Pons (tissue), 1 donor: ENCODE measurements around the gene STK33.
A peak's percentile ranks its signal among the peaks of the same experiment; 100 is the strongest.
"Not testable (repeated sequence)": the region's sequence is repeated elsewhere in the genome, so short reads cannot be mapped to it uniquely, and the experiment has no call there.

Source experiments
- DNase-seq: peaks from one replicate; pipeline ENCODE4 v3.0.0-alpha.2; 2016; ENCODE audit warnings: low spot score

The STK33 gene

GRCh38 chr11:8543278-8543677, 50.8 kb downstream of the STK33 start:
- no peak for DNase-seq

- DNase-seq, result no peak
Observed at GRCh38 chr11:8541448-8541847, 52.6 kb downstream of the STK33 start.

- no peak for DNase-seq
Observed at GRCh38 chr11:8533332-8533731, 60.7 kb downstream of the STK33 start.

GRCh38 chr11:8532475-8532874, 61.6 kb downstream of the STK33 start:
- DNase-seq, result no peak

DNA sequence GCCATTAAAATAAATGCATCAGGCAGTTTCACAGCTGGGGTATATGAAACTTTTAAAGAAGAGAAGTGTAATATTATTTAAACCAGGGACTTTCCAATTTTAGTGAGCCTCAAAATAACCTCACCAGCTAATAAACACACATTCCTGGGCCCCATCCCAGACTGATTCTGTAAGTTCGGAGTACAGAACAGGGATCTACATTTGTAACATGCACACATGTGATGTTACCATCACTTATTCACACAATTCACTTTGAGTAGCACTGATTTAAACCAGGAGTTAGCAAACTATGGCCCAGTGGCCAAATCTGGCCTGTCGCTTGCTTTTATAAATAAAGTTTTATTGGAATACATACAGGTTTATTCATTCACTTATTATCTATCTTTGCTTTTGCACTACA, 62.0 kb downstream of the STK33 start:
- DNase-seq, result no peak

DNA sequence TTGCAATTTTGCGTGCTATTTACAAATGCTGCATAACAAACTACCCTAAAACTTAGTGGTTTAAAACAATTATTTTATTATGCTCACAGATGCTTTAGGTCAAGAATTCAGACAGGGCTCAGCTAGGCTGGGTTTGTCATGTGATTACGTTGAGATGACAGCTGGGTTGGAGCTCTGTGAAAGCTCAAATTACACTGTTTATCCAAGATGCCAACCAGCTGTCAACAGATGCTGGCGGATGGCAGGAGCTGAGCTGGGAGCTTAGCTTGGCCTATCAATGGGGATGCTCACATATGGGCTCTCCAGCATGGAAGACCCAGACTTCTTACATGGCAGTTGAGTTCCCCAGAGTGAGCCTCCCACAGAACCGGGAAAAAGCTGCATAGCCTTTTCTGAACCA, 62.7 kb downstream of the STK33 start:
- no peak for DNase-seq

GRCh38 chr11:8527939-8528338, 66.1 kb downstream of the STK33 start:
- DNase-seq, result no peak

DNA sequence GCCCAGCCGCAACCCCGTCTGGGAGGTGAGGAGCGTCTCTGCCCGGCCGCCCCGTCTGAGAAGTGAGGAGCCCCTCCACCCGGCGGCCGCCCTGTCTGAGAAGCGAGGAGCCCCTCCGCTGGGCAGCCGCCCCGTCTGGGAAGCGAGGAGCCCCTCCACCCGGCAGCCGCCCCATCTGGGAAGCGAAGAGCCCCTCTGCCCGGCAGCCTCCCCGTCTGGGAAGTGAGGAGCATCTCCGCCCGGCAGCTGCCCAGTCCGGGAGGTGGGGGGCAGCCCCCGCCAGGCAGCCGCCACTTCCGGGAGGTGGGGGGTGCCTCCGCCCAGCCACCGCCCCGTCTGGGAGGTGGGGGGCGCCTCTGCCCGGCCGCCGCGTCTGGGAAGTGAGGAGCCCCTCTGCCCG, 70.6 kb downstream of the STK33 start:
- DNase-seq, result no peak

GRCh38 chr11:8512547-8512946, 81.5 kb downstream of the STK33 start:
- DNase-seq, result no peak

DNA sequence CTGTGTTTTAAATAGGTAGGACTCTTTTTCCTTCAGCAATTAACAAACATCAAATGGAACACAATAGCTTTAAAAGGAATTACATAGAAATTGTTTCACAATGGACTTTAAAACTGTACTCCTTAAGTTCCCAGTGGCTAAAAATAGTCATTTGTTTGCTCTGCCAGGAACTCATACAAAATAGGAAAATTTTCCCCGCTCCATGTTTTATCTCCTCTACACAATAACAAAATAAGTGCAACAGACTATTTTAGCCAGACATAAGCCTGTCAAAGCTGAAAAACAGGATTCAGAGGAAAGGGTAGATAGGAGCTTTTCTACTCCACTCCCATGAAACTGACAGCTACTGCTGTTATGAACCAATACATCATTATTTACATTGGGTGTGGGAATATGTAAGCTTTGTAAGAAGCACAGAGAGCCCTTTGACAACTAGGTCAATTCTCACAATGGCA, 90.1 kb downstream of the STK33 start:
- no peak for DNase-seq

GRCh38 chr11:8501836-8502235, 92.2 kb downstream of the STK33 start:
- DNase-seq, result no peak

- no peak for DNase-seq
Observed at GRCh38 chr11:8488395-8488794, 105.6 kb downstream of the STK33 start.

GRCh38 chr11:8487261-8487660, 106.8 kb downstream of the STK33 start:
- no peak for DNase-seq

- no peak for DNase-seq
Observed at GRCh38 chr11:8484251-8484650, 109.8 kb downstream of the STK33 start.

DNA sequence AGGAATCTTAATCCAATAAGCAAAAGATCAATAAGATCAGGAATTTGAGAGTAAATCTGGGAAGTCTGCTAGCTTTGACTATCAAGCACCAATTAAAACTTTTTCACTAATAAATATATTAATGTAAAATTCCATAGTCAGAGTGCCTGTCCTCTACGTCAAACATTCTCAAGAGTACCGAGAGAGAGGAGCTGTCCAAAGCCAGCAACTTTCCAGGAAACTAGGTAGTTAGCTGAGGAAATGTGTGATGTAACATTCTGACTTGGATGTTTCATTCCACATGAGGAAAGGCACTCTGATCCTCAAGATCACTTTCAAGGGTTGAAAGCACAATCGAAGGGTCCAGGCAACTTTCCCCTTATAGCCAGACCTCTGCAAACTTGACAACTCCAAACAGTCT, 113.2 kb downstream of the STK33 start:
- no peak for DNase-seq

DNA sequence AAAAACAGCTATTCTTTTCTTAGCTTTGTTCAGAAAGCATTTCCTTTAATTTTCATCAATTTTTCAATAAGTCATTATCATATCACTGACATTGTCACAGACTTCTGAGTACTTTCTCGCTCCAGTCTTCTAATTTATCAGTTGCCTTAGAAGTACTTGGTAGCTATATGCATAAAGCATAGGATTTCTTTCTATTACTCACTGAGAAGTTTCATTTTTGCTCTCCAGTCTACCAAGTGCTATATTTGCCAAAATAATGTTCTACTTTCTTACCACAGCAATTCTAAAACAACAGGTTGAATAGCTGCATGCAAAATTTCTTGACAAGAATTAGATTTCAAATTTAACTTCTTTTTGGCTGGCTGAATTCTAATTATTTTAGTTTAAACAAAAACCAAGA, 116.3 kb downstream of the STK33 start:
- no peak for DNase-seq

GRCh38 chr11:8477151-8477550, 116.9 kb downstream of the STK33 start:
- no peak for DNase-seq

DNA sequence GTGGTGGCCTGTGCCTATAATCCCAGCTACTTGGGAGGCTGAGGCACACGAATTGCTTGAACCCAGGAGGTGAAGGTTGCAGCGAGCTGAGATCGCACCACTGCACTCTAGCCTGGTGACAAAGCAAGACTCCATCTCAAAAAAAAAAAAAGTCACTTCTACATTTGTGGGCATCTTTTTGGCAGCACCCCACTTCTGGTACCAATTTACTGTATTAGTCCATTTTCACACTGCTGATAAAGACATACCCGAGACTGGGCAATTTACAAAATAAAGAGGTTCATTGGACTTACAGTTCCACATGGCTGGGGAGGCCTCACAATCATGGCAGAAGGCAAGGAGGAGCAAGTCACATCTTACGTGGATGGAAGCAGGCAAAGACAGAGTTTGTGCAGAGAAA, 126.2 kb downstream of the STK33 start:
- DNase-seq, result not testable (repeated sequence)

GRCh38 chr11:8467356-8467755, 126.7 kb downstream of the STK33 start:
- not testable (repeated sequence) for DNase-seq

DNA sequence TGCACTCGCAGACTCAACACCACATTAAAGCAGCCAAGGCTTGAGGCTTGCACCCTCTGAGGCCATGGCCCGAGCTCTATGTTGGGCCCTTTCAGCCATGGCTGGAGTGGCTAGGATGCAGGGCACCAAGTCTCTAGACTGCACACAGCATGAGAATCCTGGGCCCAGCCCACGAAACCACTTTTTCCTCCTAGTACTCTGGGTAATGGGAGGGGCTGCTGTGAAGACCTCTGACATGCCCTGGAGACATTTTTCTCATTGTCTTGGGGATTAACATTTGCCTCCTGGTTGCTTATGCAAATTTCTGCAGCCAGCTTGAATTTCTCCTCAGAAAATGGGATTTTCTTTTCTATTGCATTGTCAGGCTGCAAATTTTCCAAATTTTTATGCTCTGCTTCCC, 127.1 kb downstream of the STK33 start:
- DNase-seq, result not testable (repeated sequence)

DNA sequence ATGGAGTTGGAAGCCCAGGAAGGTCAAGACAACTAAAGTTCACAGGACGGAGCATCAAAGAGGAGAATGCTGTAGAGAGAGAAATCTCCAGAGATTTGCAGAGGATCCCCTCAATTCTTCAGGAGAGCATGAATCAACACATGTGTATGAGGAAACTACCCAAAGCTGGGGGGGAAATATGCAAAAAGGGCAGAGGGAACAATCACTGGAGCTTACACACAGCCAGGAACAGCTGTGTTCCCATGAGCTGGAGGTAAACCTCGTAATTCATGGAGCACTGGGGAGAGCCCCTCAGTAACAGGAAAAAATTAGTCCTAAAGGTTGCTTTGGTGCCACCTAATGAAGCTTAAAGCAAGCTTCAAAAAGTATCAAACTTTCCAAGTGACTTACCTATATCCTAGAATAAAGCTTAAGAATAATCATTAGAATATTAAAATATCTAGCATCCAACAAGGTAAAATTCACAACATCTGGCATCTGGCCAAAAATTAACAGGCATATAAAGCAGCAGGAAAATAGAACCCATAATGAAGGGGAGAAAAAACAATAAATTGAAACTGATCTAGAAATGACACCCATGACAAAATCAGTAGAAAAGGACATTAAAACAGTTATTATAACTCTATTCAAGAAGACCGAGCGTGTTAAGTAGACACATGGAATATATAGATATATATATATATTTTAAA, 134.2 kb downstream of the STK33 start:
- DNase-seq, result no peak

GRCh38 chr11:8442301-8442700, 151.7 kb downstream of the STK33 start:
- DNase-seq, result peak; percentile 11

DNA sequence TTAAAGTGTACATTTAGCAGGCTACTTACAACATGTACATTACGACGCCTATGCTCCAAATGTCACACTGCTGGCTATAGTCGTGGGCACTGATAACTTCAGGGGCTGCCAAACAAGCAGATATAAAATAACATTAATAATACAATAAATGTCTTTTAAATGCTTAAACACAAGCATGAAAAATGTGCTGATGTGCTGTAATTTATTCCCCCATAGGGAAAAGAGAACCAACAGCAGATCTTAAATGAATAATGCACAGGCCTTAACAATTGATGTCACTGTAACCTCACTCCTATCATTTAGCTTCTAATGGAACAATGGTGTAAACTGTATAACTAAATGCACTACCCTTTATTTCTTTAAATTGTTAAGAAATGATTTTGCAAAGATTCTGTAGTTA, 153.4 kb downstream of the STK33 start:
- DNase-seq, result no peak

GRCh38 chr11:8429483-8429882, 164.5 kb downstream of the STK33 start:
- DNase-seq, result no peak
